Right atrium auricular region (tissue), 2 donors: ENCODE data around the gene UPK1A. TPM values are rescaled to one million over a fixed set of nuclear protein-coding genes. Genes with fewer than 3 reads are reported as not detected.

Experiments used
- DNase-seq: peaks from one replicate; pipeline ENCODE4 v3.0.0-alpha.2; 2019; ENCODE audit warnings: low spot score
- H3K27ac ChIP-seq, 2 donors: fragments of 200-600 bp; sonication (generic); 1 replicate in 1 of 2; 2 replicates in 1 of 2; pipeline ENCODE4 v1.5.1; 2016 to 2019
- H3K27me3 ChIP-seq, 2 donors: fragments of 200-600 bp; sonication (generic); one replicate each; pipeline versions ENCODE4 v1.5.1 to v1.6.0; 2017 to 2019
- H3K36me3 ChIP-seq: fragments of 200-600 bp; sonication (generic); one replicate; pipeline ENCODE4 v1.5.1; 2016
- H3K4me1 ChIP-seq, 2 donors: fragments of 200-600 bp; sonication (generic); one replicate each; pipeline versions ENCODE4 v1.5.1 to v1.6.0; 2017 to 2019
- H3K4me3 ChIP-seq, 2 donors: fragments of 200-600 bp; sonication (generic); 1 replicate in 1 of 2; 2 replicates in 1 of 2; pipeline ENCODE4 v1.5.1; 2017 to 2019; ENCODE audit warnings: mild to moderate bottlenecking in 1 of 2, moderate library complexity in 1 of 2
- H3K9me3 ChIP-seq, 2 donors: fragments of 200-600 bp; sonication (generic); one replicate each; pipeline ENCODE4 v1.5.1; 2019
- CTCF ChIP-seq, 2 donors: fragments of 200-600 bp; sonication (generic); IDR thresholded peaks; one replicate each; pipeline ENCODE4 v1.5.1; 2019; ENCODE audit warnings: antibody characterized with exemption in 2 of 2
- total RNA-seq, 2 donors: library from RNA; depleted of rRNA; stranded (reverse); fragments of >200 nt; gene quantifications; one replicate each; pipeline ENCODE4 v1.1.0, GENCODE V29; 2016

Gene UPK1A
- not detected for total RNA-seq

GRCh38 chr19:35666251-35666913 is at the start of gene UPK1A:
Gene UPK1A, plus strand, starts transcription at chr19:35666517. Its CDS starts 296 bp downstream, at chr19:35666813.
- H3K9me3 ChIP-seq, result no peaks in the 10 kb centered on the region
- no peak within 1 kb of the TSS for H3K4me3 ChIP-seq
- H3K4me1 ChIP-seq, result no peaks in the 10 kb centered on the region
- no peak for TF ChIP-seq CTCF (IDR thresholded peaks at IDR 0.05)
- no peak for DNase-seq
- no peak within 1 kb of the TSS for H3K27ac ChIP-seq
- peaks cover 47% of the 10 kb centered on the region for H3K36me3 ChIP-seq
- H3K27me3 ChIP-seq, result no peaks in the 10 kb centered on the region

GRCh38 chr19:35618857-35619256 is 47.5 kb upstream of the UPK1A start:
- no peaks in the 10 kb centered on the region for H3K4me1 ChIP-seq
- H3K9me3 ChIP-seq, result no peaks in the 10 kb centered on the region
- DNase-seq, result no peak
- no peak for TF ChIP-seq CTCF (IDR thresholded peaks at IDR 0.05)
- no peaks in the 10 kb centered on the region for H3K36me3 ChIP-seq
- no peak overlapping the region for H3K4me3 ChIP-seq
- no peak overlapping the region for H3K27ac ChIP-seq
- H3K27me3 ChIP-seq, result no peaks in the 10 kb centered on the region

GRCh38 chr19:35619290-35619923 is 46.9 kb upstream of the UPK1A start:
- Histone ChIP-seq H3K27me3 (no peaks in the 10 kb centered on the region), H3K4me3 (no peak overlapping the region), H3K9me3 (no peaks in the 10 kb centered on the region), H3K36me3 (no peaks in the 10 kb centered on the region), H3K27ac (no peak overlapping the region), H3K4me1 (no peaks in the 10 kb centered on the region)
- DNase-seq, result no peak
- TF ChIP-seq CTCF (IDR thresholded peaks at IDR 0.05), result no peak

GRCh38 chr19:35620001-35620400 is 46.3 kb upstream of the UPK1A start:
- Histone ChIP-seq H3K9me3 (no peaks in the 10 kb centered on the region), H3K27ac (no peak overlapping the region), H3K4me3 (no peak overlapping the region), H3K36me3 (no peaks in the 10 kb centered on the region), H3K27me3 (no peaks in the 10 kb centered on the region), H3K4me1 (no peaks in the 10 kb centered on the region)
- no peak for TF ChIP-seq CTCF (IDR thresholded peaks at IDR 0.05)
- no peak for DNase-seq

- Histone ChIP-seq H3K27me3 (no peaks in the 10 kb centered on the region), H3K36me3 (no peaks in the 10 kb centered on the region), H3K9me3 (no peaks in the 10 kb centered on the region), H3K4me1 (no peaks in the 10 kb centered on the region), H3K27ac (no peak overlapping the region), H3K4me3 (no peak overlapping the region)
- no peak for TF ChIP-seq CTCF (IDR thresholded peaks at IDR 0.05)
- no peak for DNase-seq
Measured at GRCh38 chr19:35621708-35622107, 44.6 kb upstream of the UPK1A start.
